ENCODE data around the gene MAFG. TPM values are rescaled to one million over a fixed set of nuclear protein-coding genes. Genes with fewer than 3 reads are reported as not detected.

The MAFG gene
- total and polyA plus RNA-seq, 2 of the 13 experiments (the other 11 are each of a cell fraction or from before 2014, with no cell fraction given): 14.5 to 20.0 TPM

GRCh38 chr17:81901167-81902022 is 26.1 kb downstream of the MAFG start (continued):
- TF ChIP-seq FOXO4 (CRISPR knock-in tag; conservative IDR thresholded peaks at IDR 0.05): no peak
- no peak for TF ChIP-seq ZNF580 (CRISPR knock-in tag; IDR thresholded peaks at IDR 0.05; ENCODE audit: borderline replicate concordance, low read depth)
- TF ChIP-seq TP53 (CRISPR knock-in tag; conservative IDR thresholded peaks at IDR 0.05): no peak
- TF ChIP-seq SP1 (IDR thresholded peaks at IDR 0.05): no peak
- TF ChIP-seq SP1 (CRISPR knock-in tag; IDR thresholded peaks at IDR 0.05): no peak
- TF ChIP-seq NCOA2 (CRISPR knock-in tag; IDR thresholded peaks at IDR 0.05): no peak
- no peak for TF ChIP-seq ZSCAN5A (CRISPR knock-in tag; IDR thresholded peaks at IDR 0.05; ENCODE audit: borderline replicate concordance)
- TF ChIP-seq IRF9 (CRISPR knock-in tag; IDR thresholded peaks at IDR 0.05; ENCODE audit: borderline replicate concordance): peak; percentile 18; the same call in 1 of the 2 replicates
- TF ChIP-seq ZC3H13 (CRISPR knock-in tag; IDR thresholded peaks at IDR 0.05): no peak; the same call in 1 of the 2 replicates
- TF ChIP-seq SOX6 (IDR thresholded peaks at IDR 0.05): no peak
- TF ChIP-seq SOX6 (CRISPR knock-in tag; IDR thresholded peaks at IDR 0.05): peak; percentile 35; the same call in 1 of the 2 replicates
- no peak; the same call in 1 of the 2 replicates for TF ChIP-seq ZSCAN21 (CRISPR knock-in tag; IDR thresholded peaks at IDR 0.05; ENCODE audit: borderline replicate concordance)
- TF ChIP-seq SAFB2 (CRISPR knock-in tag; IDR thresholded peaks at IDR 0.05; ENCODE audit: borderline replicate concordance, low read depth): no peak; the same call in 1 of the 2 replicates
- no peak for TF ChIP-seq SNRNP70 (IDR thresholded peaks at IDR 0.05; ENCODE audit: low read depth, low read length)
- no peak for TF ChIP-seq ZFX (CRISPR knock-in tag; IDR thresholded peaks at IDR 0.05; ENCODE audit: low read depth)
- TF ChIP-seq SMAD1 (CRISPR knock-in tag; IDR thresholded peaks at IDR 0.05; ENCODE audit: borderline replicate concordance, low read depth): no peak
- no peak for TF ChIP-seq ZNF652 (CRISPR knock-in tag; IDR thresholded peaks at IDR 0.05; ENCODE audit: borderline replicate concordance, low read depth)
- TF ChIP-seq HOMEZ (CRISPR knock-in tag; IDR thresholded peaks at IDR 0.05; ENCODE audit: low read depth): no peak
- TF ChIP-seq ZNF773 (CRISPR knock-in tag; IDR thresholded peaks at IDR 0.05; ENCODE audit: borderline replicate concordance): no peak
- no peak for TF ChIP-seq TRAFD1 (CRISPR knock-in tag; IDR thresholded peaks at IDR 0.05; ENCODE audit: borderline replicate concordance)
- no peak for TF ChIP-seq CHD2 (IDR thresholded peaks at IDR 0.05; ENCODE audit: low read depth, low read length)

Measured in HepG2 (cell line).